Hematopoietic multipotent progenitor cell treated with erythropoietin and hydrocortisone succinate and interleukin-3 and kit ligand, for 6 days (in vitro differentiated cells): ENCODE data around the gene PKD2.
"Not testable (repeated sequence)": the region's sequence is repeated elsewhere in the genome, so short reads cannot be mapped to it uniquely, and the experiment has no call there.

ENCODE experiments used
- DNase-seq: peaks from one replicate; pipeline ENCODE4 v3.0.0-alpha.2; 2015

The PKD2 gene

DNA sequence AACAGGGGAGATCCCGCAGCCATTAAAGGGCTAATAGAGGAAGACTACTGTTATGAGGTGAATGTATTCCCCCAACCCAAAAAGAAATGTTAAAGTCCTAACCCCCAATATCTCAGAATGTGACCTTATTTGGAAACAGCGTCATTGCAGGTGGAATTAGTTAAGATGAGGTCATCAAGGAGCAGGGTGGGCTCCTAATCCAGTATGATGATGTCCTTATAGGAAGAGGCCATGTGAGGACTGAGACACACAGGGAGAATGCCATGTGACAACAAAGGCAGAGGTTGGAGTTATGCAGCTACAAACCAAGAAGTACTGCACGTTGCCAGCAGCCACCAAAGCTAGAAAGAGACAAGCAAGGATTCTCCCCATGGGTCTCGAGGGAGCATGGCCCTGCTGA is 17.7 kb upstream of the PKD2 start:
- no peak for DNase-seq

DNA sequence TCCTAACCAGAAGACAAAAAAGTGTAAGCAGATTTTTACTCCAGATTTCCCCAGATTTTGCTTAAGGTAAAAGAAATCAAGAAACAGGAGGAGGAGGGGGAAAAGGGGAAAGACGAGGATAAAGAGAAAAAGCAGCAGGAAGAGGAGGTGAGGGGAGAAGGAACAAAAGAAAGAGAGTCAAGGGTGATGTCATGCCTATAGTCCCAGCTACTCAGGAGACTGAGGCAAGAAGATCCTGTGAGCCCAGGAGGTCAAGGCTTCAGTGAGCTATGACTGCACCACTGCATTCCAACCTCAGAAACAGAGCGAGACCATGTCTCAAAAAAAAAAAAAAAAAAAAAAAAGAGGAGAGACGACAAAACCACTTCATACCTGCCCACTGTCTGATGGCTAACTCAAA is 12.0 kb upstream of the PKD2 start:
- DNase-seq, result no peak

DNA sequence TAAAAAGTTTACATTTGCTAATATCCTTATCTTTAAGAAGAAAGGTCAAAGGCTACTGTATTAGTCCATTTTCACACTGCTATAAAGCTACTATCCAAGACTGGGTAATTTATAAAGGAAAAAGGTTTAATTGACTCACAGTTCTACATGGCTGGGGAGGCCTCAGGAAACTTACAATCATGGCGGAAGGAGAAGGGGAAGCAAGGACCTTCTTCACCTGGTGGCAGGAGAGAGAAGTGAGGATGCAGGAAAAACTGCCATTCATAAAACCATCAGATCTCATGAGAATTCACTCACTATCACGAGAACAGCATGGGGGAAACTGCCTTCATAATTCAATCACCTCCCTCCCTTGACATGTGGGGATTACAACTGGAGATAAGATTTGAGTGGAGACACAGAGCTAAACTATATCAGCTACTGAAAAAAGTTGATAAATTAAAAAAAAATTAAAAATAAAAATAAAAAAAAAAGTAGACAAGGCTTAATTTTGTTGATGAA is 8.2 kb upstream of the PKD2 start:
- DNase-seq, result not testable (repeated sequence)

DNA sequence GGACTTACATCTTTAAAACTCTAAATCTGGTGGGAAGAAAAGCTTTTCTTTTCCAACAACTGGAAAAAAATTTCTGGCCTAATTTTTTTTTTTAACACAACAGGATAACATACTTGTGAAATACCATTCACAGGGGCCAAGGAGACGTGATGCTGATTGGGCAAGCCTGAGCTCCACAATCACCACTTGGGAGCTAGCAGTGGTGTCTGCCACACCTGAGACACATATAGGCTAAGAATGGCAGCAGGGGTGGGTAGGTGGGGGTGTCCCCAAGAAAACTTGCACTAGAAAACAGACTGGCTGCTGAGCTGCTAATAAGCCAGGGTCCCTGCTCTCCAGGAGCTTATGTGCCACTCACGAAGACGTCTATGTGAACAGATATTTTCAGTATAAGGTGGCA is 5.6 kb upstream of the PKD2 start:
- DNase-seq, result no peak

DNA sequence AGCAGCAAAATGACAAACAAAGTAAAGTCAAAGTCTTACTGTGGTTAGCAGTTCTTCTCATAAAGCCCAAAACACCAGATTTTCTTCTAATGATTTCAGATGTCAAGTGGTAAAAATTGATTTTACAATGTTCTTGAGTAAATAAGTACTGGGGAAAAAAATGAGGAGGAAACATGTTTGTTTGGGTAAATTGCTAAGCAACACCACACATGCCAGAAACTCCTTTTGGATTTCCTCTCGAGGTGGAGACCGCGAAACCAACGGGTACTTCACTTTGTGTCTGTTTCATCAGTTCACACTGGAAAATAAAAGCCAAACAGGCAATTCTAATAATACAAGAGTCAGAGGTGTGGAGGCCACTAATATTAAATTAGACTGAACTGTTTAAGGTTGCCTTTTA is 4.6 kb upstream of the PKD2 start:
- DNase-seq, result no peak

DNA sequence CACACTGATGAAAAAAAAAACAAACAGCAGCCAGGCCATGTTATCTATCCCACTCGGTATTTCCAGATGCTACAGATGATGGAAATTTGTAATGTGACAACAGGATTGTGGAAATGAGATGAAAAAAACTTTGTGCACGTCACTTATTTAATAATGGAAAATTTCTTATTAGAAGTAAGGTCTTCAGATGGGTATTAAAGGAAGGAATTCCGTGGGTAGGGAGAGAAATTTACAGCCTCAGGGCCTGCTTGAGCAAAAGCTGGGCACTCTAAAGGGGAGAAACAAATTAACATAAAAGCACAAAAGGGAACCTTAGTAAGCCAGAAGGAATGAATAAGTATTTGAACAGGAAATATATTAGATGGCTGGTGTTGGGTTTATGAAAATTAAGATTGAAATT is 4.2 kb upstream of the PKD2 start:
- DNase-seq, result no peak

DNA sequence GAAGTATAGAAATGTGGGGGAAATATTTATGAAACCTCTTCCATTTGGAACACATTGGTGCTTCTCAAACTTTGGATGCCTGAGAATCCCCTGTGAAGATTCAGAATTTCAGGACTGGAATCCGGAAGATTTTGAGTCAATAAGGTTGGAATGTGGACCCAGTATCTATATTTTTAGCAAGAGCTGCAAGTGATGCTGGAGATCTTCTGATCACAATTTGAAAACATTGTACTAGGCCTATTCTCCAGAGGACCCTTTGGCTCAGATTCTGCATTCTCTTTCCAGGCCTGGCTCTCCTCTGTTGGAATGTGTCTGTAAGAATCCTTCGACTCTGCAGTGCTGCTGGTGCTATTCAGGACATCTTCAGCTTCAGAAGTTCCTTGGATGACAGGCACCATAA is 2.4 kb upstream of the PKD2 start:
- no peak for DNase-seq

DNA sequence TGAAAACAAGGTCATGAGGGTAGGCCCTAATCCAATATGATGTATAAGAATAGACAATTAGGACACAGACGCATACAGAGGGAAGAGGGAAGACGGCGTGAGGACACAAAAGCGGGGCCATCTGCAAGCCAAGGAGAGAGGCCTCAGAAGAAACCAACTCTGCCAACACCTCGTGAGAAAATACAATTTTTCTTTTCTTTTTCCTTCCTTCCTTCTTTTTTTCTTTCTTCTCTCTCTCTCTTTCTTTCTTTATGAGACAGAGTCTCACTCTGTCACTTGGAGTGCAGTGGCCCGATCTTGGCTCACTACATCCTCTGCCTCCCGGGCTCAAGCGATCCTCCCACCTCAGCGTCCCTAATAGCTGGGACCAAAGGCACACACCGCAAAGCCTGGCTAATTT is 1.5 kb upstream of the PKD2 start:
- no peak for DNase-seq

DNA sequence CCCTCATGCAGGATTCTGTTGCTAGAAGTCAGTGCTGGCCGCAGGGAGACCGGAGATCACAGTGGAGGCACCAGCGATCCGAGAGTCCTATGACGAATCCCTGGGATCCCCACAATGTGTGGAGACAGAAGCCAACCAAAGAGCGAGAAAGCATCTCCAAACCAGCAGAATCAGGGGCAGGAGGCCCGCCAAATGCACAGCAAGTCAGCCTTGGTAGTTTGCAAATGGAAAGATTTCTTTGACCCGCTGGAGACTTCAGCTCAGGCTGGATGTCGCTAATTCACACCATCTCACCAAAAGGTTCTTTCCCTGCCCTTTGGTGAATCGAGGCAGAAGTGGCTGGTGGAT is 505 bp upstream of the PKD2 start:
- no peak for DNase-seq

DNA sequence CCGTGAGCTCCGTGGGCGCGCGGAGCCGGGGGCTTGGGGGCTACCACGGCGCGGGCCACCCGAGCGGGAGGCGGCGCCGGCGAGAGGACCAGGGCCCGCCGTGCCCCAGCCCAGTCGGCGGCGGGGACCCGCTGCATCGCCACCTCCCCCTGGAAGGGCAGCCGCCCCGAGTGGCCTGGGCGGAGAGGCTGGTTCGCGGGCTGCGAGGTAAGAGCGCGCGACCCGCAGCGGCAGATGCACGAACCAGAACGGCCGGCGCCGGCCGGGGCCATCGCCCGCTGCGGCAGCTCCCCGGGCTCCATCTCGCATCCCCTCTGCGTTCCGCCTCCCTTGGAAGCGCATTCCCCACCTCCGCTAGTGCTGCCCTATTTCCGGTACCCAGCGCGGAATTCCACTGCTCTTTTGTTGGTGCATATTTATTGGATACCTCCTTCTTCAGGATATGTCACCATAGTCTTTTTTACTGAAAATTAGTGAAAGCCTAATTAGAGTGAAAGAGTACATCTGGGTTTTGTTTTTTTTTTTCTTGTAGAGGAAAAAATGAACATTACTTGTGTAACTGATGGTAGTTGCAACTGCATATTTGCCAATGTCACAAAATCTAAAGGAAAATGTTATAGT is 797 bp downstream of the PKD2 start:
- peak; percentile 56 for DNase-seq

DNA sequence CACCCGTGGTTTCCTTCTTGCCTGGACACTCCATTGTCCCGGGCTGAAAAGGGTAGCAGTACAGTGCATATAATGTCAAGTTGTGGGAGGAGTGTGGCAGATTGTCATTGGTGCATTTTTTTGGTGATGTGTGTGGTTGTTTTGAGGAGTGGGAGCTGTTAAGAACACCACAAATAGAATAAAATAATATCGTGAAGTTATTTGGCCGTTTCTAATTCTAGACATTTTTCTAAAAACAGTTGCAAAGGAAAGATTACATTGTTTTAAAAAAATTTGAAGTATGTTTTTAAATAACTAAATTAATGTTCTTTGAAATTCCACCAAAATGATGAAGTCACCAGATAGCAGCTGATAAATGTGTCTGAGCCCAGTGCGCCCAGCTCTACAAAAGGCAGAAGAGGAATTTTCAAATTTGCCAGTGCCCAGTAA is 1.3 kb downstream of the PKD2 start:
- DNase-seq, result peak; percentile 68

DNA sequence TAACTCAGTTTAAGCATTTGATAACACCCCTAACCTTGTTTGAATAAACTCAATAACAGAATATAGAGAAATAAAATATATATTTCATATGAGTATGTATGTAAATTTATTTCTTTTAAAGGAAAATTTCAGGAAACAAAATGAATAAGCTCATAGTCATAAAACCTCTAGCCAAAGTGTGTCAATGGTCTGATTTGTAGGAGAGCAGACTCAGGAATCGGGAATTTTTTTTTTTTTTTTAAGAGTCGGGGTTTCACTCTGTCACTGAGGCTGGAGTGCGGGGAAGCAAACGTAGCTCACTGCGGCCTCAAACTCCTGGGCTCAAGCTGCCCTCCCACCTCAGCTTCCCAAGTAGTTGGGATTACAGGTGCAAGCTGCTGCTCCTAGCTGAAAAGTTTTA is 2.4 kb downstream of the PKD2 start:
- no peak for DNase-seq

DNA sequence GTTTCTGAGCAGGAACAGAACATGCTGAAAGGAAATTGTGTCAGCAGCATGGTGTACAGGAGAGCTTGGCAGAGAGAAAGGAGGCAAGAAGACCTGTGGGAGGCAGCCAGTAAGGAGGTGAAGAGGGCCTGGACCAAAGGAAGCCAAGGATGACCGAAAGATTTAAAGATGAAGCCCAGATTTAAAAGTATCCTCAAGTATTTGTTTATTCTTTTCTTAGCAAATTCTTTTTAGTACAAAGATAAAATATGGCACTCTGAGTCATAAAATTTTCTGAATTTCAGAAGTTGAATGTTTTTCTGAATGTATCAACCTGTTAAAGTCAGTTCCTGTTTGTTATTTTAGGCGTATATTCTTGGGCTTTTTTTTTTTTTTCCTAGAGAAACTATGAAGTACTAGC is 3.5 kb downstream of the PKD2 start:
- peak; percentile 18 for DNase-seq

DNA sequence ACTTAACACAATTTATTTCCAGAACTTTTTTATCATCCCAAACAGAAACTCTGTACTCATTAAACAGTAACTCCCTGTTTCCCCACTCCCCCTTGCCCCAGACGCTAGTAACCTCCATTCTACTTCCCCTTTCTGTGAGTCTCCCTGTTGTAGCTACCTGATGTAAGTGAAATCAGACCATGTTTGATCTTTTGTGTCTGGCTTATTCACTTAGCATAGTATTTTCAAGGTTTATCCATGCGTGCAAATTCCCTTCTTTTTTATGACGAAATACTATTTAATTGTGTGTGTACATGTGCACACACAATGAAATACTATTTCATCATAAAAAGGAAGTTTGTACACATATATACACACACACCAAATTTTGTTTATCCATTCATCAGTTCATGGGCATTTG is 5.2 kb downstream of the PKD2 start:
- peak; percentile 74 for DNase-seq

DNA sequence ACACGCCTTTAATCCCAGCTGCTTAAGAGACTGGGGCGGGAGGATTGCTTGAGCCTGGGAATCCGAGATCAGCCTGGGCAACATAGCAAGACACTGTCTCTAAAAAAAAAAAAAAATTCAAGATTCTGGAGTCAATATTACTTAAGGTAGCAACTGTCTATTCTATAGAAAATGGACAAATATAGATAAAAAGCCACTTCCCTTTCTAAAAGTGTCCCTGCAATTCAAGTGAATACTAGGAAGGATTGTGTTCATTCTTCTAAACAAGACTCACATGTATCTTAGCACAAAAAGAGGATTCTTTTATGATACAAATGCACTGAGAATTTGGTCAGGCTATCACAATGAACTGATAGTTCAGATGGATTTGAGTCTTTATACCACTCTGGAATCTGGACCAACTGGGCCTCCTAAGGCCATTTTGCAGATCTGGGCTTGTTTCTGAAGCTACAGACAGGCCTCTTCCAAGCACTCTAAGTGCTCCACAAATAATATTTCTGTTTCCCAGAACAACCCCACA is 7.0 kb downstream of the PKD2 start:
- DNase-seq, result peak; percentile 39

DNA sequence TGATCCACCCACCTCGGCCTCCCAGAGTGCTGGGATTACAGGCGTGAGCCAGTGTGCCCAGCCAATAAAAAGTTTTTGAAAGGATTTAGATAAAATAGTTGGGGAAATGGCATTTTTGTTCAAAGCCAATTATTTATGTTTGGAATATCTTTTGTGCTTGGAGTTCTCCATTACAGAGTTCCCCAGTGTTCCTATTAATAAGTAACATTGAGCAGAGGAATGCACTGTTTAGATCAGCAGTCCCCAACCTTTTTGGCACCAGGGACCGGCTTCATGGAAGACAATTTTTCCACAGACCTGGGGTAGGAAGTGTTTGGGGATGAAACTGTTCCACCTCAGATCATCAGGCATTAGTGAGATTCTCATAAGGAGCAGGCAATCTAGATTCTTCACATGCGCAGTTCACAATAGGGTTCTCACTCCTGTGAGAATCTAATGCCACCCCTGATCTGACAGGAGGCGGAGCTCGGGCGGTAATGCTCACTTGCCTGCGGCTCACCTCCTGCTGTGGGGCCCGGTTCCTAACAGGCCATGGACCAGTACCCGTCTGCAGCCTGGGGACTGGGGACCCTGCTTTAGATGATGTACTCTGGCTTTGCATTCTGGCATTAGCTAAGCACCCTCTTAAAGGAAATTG is 8.3 kb downstream of the PKD2 start:
- no peak for DNase-seq

DNA sequence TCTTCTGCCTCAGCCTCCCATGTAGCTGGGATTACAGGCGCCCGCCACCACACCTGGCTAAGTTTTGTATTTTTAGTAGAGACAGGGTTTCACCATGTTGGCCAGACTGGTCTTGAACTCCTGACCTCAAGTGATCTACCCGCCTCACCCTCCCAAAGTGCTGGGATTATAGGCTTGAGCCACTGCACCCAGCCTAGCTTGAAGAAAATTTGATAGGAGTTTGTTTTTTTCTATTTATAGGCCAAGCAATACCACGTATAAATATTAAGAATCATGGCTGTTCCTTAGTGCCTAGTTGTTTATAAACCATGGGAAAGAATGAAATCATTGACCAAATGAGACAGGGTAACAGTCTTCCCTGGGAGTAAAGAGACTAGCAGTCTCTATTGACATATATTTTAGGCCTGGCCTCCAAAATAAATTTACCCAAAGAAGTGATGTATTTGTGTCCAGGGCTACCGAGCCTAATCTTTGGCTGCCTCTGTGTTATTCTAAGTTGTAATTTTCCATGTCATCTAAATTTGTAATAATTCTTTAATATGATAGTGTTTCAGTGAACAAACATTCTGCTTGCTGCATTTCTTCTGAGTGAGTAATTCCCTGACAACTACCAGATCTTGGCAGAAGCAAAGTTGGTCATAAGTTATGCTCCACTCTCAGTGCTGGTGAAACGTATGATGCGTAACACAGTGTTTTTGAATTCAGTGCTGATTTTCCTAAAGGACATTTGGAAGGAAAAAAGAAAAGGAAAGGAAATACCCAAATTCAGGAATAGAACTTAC is 10.3 kb downstream of the PKD2 start:
- DNase-seq, result no peak

DNA sequence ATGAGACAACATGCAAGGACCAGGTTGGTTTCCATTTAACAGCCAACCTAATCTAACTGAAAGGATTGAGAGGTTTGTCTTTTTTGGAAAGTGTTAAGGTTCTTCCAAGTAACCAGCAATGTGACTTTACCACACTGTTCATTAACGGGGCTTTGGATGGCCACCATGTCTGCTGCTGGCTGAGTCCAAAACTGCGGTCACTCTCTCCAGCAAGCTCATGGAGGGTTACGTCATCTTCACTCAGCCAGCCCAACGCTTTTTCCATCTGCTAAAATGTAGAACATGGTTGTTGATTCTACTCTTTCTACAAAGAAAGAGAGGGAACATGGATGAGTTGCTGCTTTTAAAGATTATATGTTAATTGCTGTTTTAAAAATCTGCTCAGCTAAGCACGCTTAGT is 11.0 kb downstream of the PKD2 start:
- DNase-seq, result no peak

DNA sequence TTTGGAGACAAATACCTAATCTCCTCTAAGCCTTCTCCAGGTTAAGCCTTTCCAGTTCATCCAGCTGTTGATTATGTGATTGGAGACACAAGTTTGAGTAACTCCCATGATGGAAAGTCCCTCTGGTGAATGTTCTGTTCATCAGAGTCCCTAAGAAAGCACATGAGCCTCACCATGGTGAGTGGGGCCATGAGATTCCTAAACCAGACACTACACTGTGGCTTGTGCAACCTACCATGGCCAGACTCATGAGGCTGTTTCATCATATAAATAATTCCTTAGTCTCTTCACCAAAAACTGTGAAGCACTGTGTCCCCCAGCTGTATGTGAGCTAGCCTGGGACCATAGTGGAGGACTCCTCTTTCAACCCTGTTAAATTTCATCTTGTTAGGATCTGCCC is 14.4 kb downstream of the PKD2 start:
- DNase-seq, result no peak

DNA sequence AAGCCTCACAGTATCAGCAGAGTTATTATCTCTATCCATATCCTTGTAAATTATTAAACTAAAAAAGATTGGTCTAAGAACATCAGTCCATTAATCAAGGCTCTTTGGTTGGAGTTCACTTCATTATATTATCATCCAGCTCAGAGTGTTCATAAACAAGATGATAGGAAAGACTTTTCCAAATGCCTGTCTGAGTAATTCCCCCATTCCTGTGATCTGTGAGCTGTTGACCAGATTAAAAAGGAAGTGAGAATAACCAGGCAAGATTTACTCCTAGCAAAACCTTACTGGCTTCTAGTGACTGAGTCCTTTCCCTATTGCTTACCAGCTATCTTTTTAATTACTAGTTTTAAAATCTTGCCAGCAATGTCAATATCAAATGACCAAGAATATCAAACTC is 14.9 kb downstream of the PKD2 start:
- DNase-seq, result no peak

DNA sequence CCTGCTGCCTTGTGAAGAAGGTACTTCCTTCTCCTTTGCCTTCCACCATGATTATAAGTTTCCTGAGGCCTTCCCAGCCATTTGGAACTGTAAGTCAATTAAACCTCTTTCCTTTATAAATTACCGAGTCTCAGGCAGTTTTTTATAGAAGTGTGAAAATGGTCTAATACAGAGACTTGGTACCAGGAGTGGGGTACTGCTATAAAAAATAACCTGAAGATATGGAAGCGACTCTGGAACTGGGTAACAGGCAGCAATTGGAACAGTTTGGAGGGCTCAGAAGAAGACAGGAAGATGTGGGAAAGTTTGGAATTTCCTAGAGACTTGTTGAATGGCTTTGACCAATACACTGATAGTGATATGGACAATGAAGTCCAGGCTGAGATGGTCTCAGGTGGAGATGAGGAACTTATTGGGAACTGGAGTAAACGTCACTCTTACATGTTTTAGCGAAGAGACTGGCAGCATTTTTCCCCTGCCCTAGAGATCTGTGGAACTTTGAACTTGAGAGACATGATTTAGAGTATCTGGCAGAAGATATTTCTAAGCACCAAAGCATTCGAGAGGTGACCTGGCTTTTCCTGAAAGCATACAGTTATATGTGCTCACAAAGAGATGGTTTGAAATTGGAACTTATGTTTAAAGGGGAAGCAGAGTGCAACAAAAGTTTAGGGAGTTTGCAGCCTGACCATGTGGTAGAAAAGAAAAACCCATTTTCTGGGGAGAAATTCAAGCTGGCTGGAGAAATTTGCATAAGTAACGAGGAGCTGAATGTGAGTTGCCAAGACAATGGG is 18.6 kb downstream of the PKD2 start:
- not testable (repeated sequence) for DNase-seq

DNA sequence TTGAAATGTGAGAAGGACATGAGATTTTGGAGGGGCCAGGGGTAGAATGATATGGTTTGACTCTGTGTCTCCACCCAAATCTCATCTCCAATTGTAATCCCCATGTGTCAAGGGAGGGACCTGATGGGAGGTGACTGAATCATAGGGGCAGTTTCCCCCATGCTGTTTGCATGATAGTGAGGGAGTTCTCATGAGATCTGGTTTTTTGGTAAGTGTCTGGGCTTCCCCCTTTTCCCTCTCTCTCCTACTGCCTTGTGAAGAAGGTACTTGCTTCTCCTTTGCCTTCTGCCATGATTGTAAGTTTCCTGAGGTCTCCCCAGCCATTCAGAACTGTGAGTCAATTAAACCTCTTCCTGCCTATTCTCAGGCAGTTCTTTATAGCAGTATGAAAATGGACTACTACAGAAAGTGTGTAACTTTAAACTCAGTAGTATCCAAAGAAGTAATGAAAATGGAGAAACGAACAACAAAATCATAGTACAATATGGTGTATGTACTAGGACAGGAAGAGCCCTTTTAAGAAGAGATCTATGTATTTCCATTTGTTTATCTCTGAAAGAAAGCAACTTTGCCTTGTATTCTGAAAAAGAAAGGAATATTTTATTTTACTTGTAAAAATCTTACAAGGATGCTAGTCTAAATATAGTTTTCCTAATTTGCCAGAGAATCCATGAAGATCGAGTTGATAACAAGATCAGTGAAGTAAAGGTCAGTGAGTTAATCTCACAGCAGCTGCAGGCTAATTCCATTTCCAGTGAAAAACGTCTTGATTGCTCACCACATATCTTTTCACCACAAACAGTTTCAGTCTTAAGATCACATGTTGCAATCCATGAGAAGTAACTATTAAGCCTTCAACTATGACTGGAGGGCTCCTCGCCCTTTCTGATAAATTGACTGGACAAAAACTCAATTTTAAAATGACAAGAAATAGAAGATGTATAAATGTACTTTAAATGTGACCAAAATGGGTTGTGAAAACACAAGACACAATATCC is 20.5 kb downstream of the PKD2 start:
- DNase-seq, result peak; percentile 81
